GM12878 (cell line): ENCODE results near the gene FZD2. TPM values are rescaled to one million over a fixed set of nuclear protein-coding genes. Genes with fewer than 3 reads are reported as not detected.

Experiments used
- ATAC-seq: fragments of 200-7000 bp; cut with Tn5 transposase; 3 replicates; pipeline ENCODE4 v1.9.1; 2020; ENCODE audit warnings: mild to moderate bottlenecking, moderate library complexity
- BruUV-seq: library from RNA; stranded (reverse); fragments of 400-500 nt; replicated peaks from 2 replicates; lab custom pipeline; 2021; lab: Mats Ljungman, UMichigan
- CTCF ChIA-PET: fragments of 300-600 bp; sonication (Branson Sonifier 250); formaldehyde crosslinking; extraction: SDS; loops from one replicate; lab custom pipeline; 2021; ENCODE audit warnings: inconsistent platforms; lab: Yijun Ruan, JAX
- POLR2A ChIA-PET: fragments of 350-600 bp; formaldehyde crosslinking; extraction: SDS; loops from one replicate; lab custom pipeline; 2021; ENCODE audit warnings: inconsistent platforms; lab: Charles Lee
- RAD21 ChIA-PET: fragments of 300-600 bp; sonication (Branson Sonifier 250); formaldehyde crosslinking; loops from one replicate; lab custom pipeline; 2023; ENCODE audit warnings: antibody characterized with exemption; ENCODE audit not compliant: unreplicated experiment; lab: Charles Lee
- SMC1A ChIA-PET: fragments of 300-600 bp; sonication (Branson Sonifier 250); formaldehyde crosslinking; loops from one replicate; lab custom pipeline; 2023; ENCODE audit not compliant: unreplicated experiment, uncharacterized antibody; lab: Charles Lee
- DNase-seq: peaks from one replicate; pipeline ENCODE4 v3.0.0-alpha.2; 2011; ENCODE audit warnings: low read depth, low spot score
- FAIRE-seq: peaks from 3 replicates; lab custom pipeline; 2011; peaks lifted over from hg19 to GRCh38; lab: Jason Lieb, UNC
- H2AFZ ChIP-seq: 2 replicates; pipeline ENCODE4 v1.6.0; 2011; ENCODE audit warnings: low read depth, low read length, control low read depth; ENCODE audit not compliant: control insufficient read depth
- H3K27ac ChIP-seq: 2 replicates; pipeline ENCODE4 v1.5.1; 2011; ENCODE audit warnings: control low read depth; ENCODE audit not compliant: control insufficient read depth, insufficient read depth
- H3K27me3 ChIP-seq, 2 experiments: replicated peaks in 1 of 2; 2 replicates each; pipeline versions ENCODE4 v1.6.0 to v1.6.1; 2011; ENCODE audit warnings: low read length in 1 of 2; ENCODE audit not compliant: control insufficient read depth in 2 of 2, insufficient read depth in 2 of 2
- H3K36me3 ChIP-seq, 2 experiments: 2 replicates each; pipeline ENCODE4 v1.5.1; 2011; ENCODE audit warnings: low read length in 1 of 2; ENCODE audit not compliant: control insufficient read depth in 2 of 2, insufficient read depth in 2 of 2
- H3K4me1 ChIP-seq: 2 replicates; pipeline ENCODE4 v1.6.1; 2011; ENCODE audit warnings: mild to moderate bottlenecking, low read length, moderate library complexity, mixed read lengths; ENCODE audit not compliant: control insufficient read depth, insufficient read depth
- H3K4me2 ChIP-seq: 2 replicates; pipeline ENCODE4 v1.6.0; 2011; ENCODE audit warnings: control low read depth; ENCODE audit not compliant: control insufficient read depth, insufficient read depth
- H3K4me3 ChIP-seq: fragments of 200-600 bp; sonication (generic); 2 replicates; pipeline ENCODE4 v1.5.1; 2016
- H3K79me2 ChIP-seq: 2 replicates; pipeline ENCODE4 v1.6.0; 2011; ENCODE audit warnings: low read length; ENCODE audit not compliant: control insufficient read depth, insufficient read depth
- H3K9ac ChIP-seq: 2 replicates; pipeline ENCODE4 v1.8.0; 2011; ENCODE audit warnings: low read length, control low read depth, mixed read lengths; ENCODE audit not compliant: control insufficient read depth, insufficient read depth
- H3K9me3 ChIP-seq: replicated peaks from 3 replicates; pipeline ENCODE4 v1.5.1; 2011; ENCODE audit warnings: mild to moderate bottlenecking, low read length; ENCODE audit not compliant: control insufficient read depth, insufficient read depth
- H4K20me1 ChIP-seq: 2 replicates; pipeline ENCODE4 v1.6.0; 2011; ENCODE audit not compliant: control insufficient read depth, insufficient read depth
- BACH1 ChIP-seq: fragments of 450-650 bp; IDR thresholded peaks from 2 replicates; pipeline ENCODE4 v1.6.1; 2017; ENCODE audit warnings: mild to moderate bottlenecking, borderline replicate concordance
- GATAD2B ChIP-seq: fragments of 450-650 bp; conservative IDR thresholded peaks from 2 replicates; pipeline ENCODE4 v1.6.1; 2017; ENCODE audit warnings: low read depth, mild to moderate bottlenecking, moderate library complexity
- IKZF1 ChIP-seq: fragments of 450-650 bp; conservative IDR thresholded peaks from 2 replicates; pipeline ENCODE4 v1.6.1; 2017; ENCODE audit warnings: antibody characterized with exemption, mild to moderate bottlenecking
- IKZF2 ChIP-seq, 2 experiments: fragments of 450-650 bp; IDR thresholded peaks; 2 replicates each; pipeline ENCODE4 v1.6.1; 2017; ENCODE audit warnings: mild to moderate bottlenecking in 2 of 2, moderate library complexity in 2 of 2
- MEF2B ChIP-seq: fragments of 450-650 bp; IDR thresholded peaks from 2 replicates; pipeline ENCODE4 v1.6.1; 2018; ENCODE audit warnings: mild to moderate bottlenecking, moderate library complexity; ENCODE audit not compliant: partially characterized antibody, poor library complexity, severe bottlenecking
- NFYB ChIP-seq: IDR thresholded peaks from 2 replicates; pipeline ENCODE4 v1.6.1; 2011; ENCODE audit warnings: low read depth, mild to moderate bottlenecking, low read length, improper control_type of control experiment, moderate library complexity; ENCODE audit not compliant: insufficient read depth
- NR2C2 ChIP-seq: IDR thresholded peaks from 2 replicates; pipeline ENCODE4 v1.6.1; 2011; ENCODE audit warnings: borderline replicate concordance, low read depth; ENCODE audit not compliant: control insufficient read depth, insufficient read length
- RAD51 ChIP-seq: fragments of 450-650 bp; IDR thresholded peaks from 2 replicates; pipeline ENCODE4 v1.6.1; 2016; ENCODE audit warnings: moderate library complexity, mild to moderate bottlenecking, inconsistent platforms
- SIN3A ChIP-seq: IDR thresholded peaks from 2 replicates; pipeline ENCODE4 v1.6.1; 2012; ENCODE audit warnings: low read depth, low read length, improper control_type of control experiment
- TCF7 ChIP-seq: IDR thresholded peaks from 2 replicates; pipeline ENCODE4 v1.6.1; 2014; ENCODE audit warnings: antibody characterized with exemption, borderline replicate concordance
- WGBS: methylation state at CpG from one replicate; pipeline ENCODE4 v1.1.6; 2016; ENCODE audit warnings: low lambda C conversion rate; ENCODE audit not compliant: insufficient replicate concordance, insufficient coverage; ENCODE audit errors: missing lambda C conversion rate; 5-methylcytosine and 5-hydroxymethylcytosine counted together
- in situ Hi-C: fragments of 300-500 bp; cut with MboI; formaldehyde crosslinking; loops from 9 replicates; pipeline ENCODE4 v1.14.3; 2018; ENCODE audit warnings: mixed read lengths
- intact Hi-C: fragments of 100-400 bp; cut with micrococcal nuclease; formaldehyde crosslinking; loops from one replicate; pipeline ENCODE4 v1.14.2; 2022; ENCODE audit not compliant: unreplicated experiment
- polyA plus RNA-seq, 11 experiments: library from polyadenylated mRNA; depleted of rRNA in 4 of 11; unstranded in 6 of 11; stranded (reverse) in 5 of 11; fragments of >200 nt; fragmentation: Nextera tagmentation in 4 of 11; fragmentation: Illumina TruSeq in 1 of 11; extraction: Ambion mirVana in 4 of 11; extraction: Trizol in 1 of 11; gene quantifications; 1 replicate in 1 of 11; 2 replicates in 10 of 11; pipeline versions ENCODE4 v1.2.1 to v1.2.3, GENCODE V29; 2011 to 2016; ENCODE audit warnings: inconsistent platforms in 2 of 11, missing spikeins in 2 of 11, low read depth in 1 of 11
- total RNA-seq, 4 experiments: library from RNA; depleted of rRNA in 3 of 4; stranded (reverse); fragments of >200 nt in 3 of 4; fragmentation: Illumina TruSeq in 1 of 4; extraction: Trizol in 1 of 4; gene quantifications; 2 replicates each; pipeline versions ENCODE4 v1.2.1 to v1.2.3, GENCODE V29; 2013 to 2021
- TF ChIP-seq, protein P1 (sequence below): fragments of 450-650 bp; IDR thresholded peaks from 2 replicates; pipeline ENCODE4 v1.6.1; 2018; ENCODE audit warnings: borderline replicate concordance, mild to moderate bottlenecking; ENCODE audit not compliant: partially characterized antibody
- TF ChIP-seq, protein P2 (sequence below): fragments of 450-650 bp; formaldehyde crosslinking; IDR thresholded peaks from 2 replicates; pipeline ENCODE4 v1.4.0; 2020; ENCODE audit warnings: mild to moderate bottlenecking, moderate library complexity
- TF ChIP-seq, protein P3 (sequence below): IDR thresholded peaks from 2 replicates; pipeline ENCODE4 v1.6.1; 2012; ENCODE audit warnings: improper control_type of control experiment, low read depth, low read length; ENCODE audit not compliant: insufficient replicate concordance

The FZD2 gene
- total and polyA plus RNA-seq, 10 of the 15 experiments (the other 5 are each of a cell fraction or from before 2014, with no cell fraction given) = 0.09 to 4.2 (median 0.63) TPM; not detected in 1

DNA sequence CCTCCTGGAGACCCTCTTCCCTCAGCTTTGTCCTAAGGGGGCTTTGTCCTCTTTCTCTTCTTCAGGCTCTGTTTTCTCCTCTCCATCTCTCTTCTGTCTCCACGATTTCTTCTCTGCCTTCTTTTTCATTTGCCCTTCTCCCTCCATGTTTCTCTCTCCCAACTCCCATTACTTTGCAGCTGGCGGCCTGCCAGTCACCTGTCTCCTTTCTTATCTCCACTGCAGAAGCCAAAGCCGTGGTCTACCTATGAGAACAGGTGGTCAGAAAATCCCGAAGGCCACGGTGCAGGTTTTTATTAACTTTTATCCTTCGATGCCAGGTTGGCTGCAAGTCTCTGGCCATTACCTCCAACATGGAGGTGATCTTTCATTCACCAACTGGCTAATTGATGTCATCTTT, 45.1 kb downstream of the FZD2 start:
- Histone ChIP-seq H3K4me2 (no peak overlapping the region), H3K79me2 (no peaks in the 10 kb centered on the region), H3K9me3 (no peaks in the 10 kb centered on the region), H3K27ac (no peak overlapping the region), H3K27me3 (no peaks in the 10 kb centered on the region), H3K36me3 (no peaks in the 10 kb centered on the region), H3K4me3 (no peak overlapping the region), H3K9ac (no peak overlapping the region), H4K20me1 (no peaks in the 10 kb centered on the region), H3K4me1 (no peaks in the 10 kb centered on the region), H2AFZ (no peak overlapping the region)
- in situ Hi-C loops = no loop called here
- ChIA-PET RAD21 (no interaction called here), SMC1A (no interaction called here), POLR2A (no interaction called here), CTCF (no interaction called here)
- no peak for TF ChIP-seq NR2C2
- TF ChIP-seq SIN3A = no peak
- no peak for TF ChIP-seq BACH1
- TF ChIP-seq NFYB = no peak
- TF ChIP-seq IKZF2 (IDR thresholded peaks at IDR 0.05) = no peak
- TF ChIP-seq, protein P1, sequence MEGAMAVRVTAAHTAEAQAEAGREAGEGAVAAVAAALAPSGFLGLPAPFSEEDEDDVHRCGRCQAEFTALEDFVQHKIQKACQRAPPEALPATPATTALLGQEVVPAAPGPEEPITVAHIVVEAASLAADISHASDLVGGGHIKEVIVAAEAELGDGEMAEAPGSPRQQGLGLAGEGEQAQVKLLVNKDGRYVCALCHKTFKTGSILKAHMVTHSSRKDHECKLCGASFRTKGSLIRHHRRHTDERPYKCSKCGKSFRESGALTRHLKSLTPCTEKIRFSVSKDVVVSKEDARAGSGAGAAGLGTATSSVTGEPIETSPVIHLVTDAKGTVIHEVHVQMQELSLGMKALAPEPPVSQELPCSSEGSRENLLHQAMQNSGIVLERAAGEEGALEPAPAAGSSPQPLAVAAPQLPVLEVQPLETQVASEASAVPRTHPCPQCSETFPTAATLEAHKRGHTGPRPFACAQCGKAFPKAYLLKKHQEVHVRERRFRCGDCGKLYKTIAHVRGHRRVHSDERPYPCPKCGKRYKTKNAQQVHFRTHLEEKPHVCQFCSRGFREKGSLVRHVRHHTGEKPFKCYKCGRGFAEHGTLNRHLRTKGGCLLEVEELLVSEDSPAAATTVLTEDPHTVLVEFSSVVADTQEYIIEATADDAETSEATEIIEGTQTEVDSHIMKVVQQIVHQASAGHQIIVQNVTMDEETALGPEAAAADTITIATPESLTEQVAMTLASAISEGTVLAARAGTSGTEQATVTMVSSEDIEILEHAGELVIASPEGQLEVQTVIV = no peak
- no peak for TF ChIP-seq IKZF1
- TF ChIP-seq GATAD2B = no peak
- TF ChIP-seq MEF2B = no peak
- no peak for TF ChIP-seq TCF7
- TF ChIP-seq, protein P2, sequence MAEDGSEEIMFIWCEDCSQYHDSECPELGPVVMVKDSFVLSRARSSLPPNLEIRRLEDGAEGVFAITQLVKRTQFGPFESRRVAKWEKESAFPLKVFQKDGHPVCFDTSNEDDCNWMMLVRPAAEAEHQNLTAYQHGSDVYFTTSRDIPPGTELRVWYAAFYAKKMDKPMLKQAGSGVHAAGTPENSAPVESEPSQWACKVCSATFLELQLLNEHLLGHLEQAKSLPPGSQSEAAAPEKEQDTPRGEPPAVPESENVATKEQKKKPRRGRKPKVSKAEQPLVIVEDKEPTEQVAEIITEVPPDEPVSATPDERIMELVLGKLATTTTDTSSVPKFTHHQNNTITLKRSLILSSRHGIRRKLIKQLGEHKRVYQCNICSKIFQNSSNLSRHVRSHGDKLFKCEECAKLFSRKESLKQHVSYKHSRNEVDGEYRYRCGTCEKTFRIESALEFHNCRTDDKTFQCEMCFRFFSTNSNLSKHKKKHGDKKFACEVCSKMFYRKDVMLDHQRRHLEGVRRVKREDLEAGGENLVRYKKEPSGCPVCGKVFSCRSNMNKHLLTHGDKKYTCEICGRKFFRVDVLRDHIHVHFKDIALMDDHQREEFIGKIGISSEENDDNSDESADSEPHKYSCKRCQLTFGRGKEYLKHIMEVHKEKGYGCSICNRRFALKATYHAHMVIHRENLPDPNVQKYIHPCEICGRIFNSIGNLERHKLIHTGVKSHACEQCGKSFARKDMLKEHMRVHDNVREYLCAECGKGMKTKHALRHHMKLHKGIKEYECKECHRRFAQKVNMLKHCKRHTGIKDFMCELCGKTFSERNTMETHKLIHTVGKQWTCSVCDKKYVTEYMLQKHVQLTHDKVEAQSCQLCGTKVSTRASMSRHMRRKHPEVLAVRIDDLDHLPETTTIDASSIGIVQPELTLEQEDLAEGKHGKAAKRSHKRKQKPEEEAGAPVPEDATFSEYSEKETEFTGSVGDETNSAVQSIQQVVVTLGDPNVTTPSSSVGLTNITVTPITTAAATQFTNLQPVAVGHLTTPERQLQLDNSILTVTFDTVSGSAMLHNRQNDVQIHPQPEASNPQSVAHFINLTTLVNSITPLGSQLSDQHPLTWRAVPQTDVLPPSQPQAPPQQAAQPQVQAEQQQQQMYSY (CRISPR knock-in tag) = no peak
- TF ChIP-seq, protein P3, sequence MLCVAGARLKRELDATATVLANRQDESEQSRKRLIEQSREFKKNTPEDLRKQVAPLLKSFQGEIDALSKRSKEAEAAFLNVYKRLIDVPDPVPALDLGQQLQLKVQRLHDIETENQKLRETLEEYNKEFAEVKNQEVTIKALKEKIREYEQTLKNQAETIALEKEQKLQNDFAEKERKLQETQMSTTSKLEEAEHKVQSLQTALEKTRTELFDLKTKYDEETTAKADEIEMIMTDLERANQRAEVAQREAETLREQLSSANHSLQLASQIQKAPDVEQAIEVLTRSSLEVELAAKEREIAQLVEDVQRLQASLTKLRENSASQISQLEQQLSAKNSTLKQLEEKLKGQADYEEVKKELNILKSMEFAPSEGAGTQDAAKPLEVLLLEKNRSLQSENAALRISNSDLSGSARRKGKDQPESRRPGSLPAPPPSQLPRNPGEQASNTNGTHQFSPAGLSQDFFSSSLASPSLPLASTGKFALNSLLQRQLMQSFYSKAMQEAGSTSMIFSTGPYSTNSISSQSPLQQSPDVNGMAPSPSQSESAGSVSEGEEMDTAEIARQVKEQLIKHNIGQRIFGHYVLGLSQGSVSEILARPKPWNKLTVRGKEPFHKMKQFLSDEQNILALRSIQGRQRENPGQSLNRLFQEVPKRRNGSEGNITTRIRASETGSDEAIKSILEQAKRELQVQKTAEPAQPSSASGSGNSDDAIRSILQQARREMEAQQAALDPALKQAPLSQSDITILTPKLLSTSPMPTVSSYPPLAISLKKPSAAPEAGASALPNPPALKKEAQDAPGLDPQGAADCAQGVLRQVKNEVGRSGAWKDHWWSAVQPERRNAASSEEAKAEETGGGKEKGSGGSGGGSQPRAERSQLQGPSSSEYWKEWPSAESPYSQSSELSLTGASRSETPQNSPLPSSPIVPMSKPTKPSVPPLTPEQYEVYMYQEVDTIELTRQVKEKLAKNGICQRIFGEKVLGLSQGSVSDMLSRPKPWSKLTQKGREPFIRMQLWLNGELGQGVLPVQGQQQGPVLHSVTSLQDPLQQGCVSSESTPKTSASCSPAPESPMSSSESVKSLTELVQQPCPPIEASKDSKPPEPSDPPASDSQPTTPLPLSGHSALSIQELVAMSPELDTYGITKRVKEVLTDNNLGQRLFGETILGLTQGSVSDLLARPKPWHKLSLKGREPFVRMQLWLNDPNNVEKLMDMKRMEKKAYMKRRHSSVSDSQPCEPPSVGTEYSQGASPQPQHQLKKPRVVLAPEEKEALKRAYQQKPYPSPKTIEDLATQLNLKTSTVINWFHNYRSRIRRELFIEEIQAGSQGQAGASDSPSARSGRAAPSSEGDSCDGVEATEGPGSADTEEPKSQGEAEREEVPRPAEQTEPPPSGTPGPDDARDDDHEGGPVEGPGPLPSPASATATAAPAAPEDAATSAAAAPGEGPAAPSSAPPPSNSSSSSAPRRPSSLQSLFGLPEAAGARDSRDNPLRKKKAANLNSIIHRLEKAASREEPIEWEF = no peak
- no peak for TF ChIP-seq RAD51
- no peak for FAIRE-seq
- ATAC-seq = no peak
- 17% methylated on average over 6 of the region's 6 CpGs for WGBS
- no peak for DNase-seq
- intact Hi-C loops = no loop called here
- no TSS peak for BruUV-seq
